Transverse colon (tissue), 4 donors: Measurements from ENCODE around the gene CYP4X1.
A peak's percentile ranks its signal among the peaks of the same experiment; 100 is the strongest.
"Not testable (repeated sequence)": the region's sequence is repeated elsewhere in the genome, so short reads cannot be mapped to it uniquely, and the experiment has no call there.

Experiments used
- EP300 ChIP-seq: sonication (generic); formaldehyde crosslinking; IDR thresholded peaks from one replicate; pipeline ENCODE4 v1.6.1; 2017; ENCODE audit warnings: antibody characterized with exemption, low read depth
- POLR2A ChIP-seq: fragments of 450-650 bp; IDR thresholded peaks from one replicate; pipeline ENCODE4 v1.6.1; 2016; ENCODE audit warnings: antibody characterized with exemption, mild to moderate bottlenecking, moderate library complexity
- POLR2AphosphoS5 ChIP-seq, 3 donors: sonication (generic); formaldehyde crosslinking; IDR thresholded peaks; one replicate each; pipeline ENCODE4 v1.6.1; 2016; ENCODE audit warnings: antibody characterized with exemption in 3 of 3
- TF ChIP-seq, protein P1 (sequence below), 5 experiments: fragments of 200-600 bp in 3 of 5; fragments of 450-650 bp in 2 of 5; sonication (generic) in 3 of 5; IDR thresholded peaks; 1 replicate in 2 of 5; 2 replicates in 3 of 5; pipeline ENCODE4 v1.5.1; 2016 to 2017; ENCODE audit warnings: antibody characterized with exemption in 5 of 5, inconsistent platforms in 3 of 5, mild to moderate bottlenecking in 2 of 5, moderate library complexity in 1 of 5

DNA sequence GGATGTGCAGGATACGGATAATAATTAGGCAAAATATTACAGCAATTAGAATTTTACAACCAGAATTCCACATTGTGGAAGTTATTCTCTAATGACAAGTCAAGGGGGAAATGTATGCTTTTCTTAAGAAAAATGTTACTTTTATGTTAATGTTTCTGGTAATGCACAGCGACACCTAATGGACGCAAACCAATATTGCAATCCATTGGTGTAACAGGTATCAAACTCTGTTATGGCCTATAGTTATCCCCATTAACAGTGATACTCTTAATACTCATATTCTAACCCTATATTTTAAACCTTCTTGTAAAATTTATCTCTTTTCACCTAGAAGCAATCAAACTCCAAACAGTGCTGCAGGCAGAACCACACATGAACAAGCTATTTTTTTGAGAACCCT is 65.9 kb downstream of the CYP4X1 start:
- TF ChIP-seq, protein P1, sequence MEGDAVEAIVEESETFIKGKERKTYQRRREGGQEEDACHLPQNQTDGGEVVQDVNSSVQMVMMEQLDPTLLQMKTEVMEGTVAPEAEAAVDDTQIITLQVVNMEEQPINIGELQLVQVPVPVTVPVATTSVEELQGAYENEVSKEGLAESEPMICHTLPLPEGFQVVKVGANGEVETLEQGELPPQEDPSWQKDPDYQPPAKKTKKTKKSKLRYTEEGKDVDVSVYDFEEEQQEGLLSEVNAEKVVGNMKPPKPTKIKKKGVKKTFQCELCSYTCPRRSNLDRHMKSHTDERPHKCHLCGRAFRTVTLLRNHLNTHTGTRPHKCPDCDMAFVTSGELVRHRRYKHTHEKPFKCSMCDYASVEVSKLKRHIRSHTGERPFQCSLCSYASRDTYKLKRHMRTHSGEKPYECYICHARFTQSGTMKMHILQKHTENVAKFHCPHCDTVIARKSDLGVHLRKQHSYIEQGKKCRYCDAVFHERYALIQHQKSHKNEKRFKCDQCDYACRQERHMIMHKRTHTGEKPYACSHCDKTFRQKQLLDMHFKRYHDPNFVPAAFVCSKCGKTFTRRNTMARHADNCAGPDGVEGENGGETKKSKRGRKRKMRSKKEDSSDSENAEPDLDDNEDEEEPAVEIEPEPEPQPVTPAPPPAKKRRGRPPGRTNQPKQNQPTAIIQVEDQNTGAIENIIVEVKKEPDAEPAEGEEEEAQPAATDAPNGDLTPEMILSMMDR (IDR thresholded peaks at IDR 0.05), result peak; percentile 35 to 55 (median 50)
- not testable (repeated sequence) for TF ChIP-seq POLR2A; POLR2AphosphoS5 (IDR thresholded peaks at IDR 0.05); EP300
